ENCODE results near the gene CACNG4. TPM values are rescaled to one million over a fixed set of nuclear protein-coding genes. Genes with fewer than 3 reads are reported as not detected.

The CACNG4 gene
- total RNA-seq, 1 experiment from 2014 or later, result 40.3 TPM

DNA sequence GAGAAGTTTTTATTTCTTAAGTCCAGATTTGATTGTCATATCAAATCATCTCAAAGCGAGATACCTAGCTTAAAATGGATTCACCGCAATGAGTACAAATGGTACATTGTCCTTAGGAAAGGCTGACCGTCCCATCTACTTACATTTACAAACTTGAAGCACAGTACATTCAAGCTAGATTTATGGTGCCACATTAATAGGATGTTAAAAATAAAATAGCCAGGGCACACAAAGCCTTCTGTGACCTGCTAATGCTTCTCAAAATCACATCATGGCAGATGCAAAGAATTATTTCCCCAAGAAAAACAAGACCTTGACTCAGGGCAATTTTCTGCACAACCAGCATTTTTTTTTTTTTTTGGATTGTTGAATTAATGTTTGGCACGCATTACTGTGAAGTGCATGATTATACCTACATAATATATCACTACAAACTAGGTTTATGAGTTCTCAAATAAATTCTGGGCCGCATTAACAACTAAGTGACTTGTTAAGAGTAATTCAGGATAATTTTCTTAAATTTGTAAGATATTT lies 105.2 kb downstream of the CACNG4 start:
- in situ Hi-C loops (cut with HindIII; ENCODE audit: low pct_unique_long_range_greater_than_20kb, low sequenced_read_pairs), result no loop called here
- H3K27ac ChIP-seq (ENCODE audit: low read length), result no peak overlapping the region
- intact Hi-C loops (cut with micrococcal nuclease; ENCODE audit: unreplicated experiment), result no loop called here
- no peaks in the 10 kb centered on the region for H3K36me3 ChIP-seq (ENCODE audit: control insufficient read depth, insufficient read depth, low read length)
- no peaks in the 10 kb centered on the region for H3K27me3 ChIP-seq (ENCODE audit: control insufficient read depth, insufficient read depth, low read length)
- H3K4me1 ChIP-seq (ENCODE audit: control insufficient read depth, insufficient read depth, low read length), result no peaks in the 10 kb centered on the region
- BruUV-seq (replicated peaks), result no TSS peak
- DNase-seq (ENCODE audit: low read depth, low spot score) (no peak), ATAC-seq (no peak)
- H3K9me3 ChIP-seq (ENCODE audit: control insufficient read depth, insufficient read depth, low read depth, low read length), result no peaks in the 10 kb centered on the region
- ChIA-PET CTCF (no interaction called here), POLR2A (interaction anchor here (0.6 to 0.7 kb wide), 2 partner anchors 713 to 837 kb away, joined by 4 to 6 read pairs; no protein-coding TSS in a partner anchor)
- H3K4me3 ChIP-seq (ENCODE audit: low read depth in 2 of 2, low read length in 2 of 2), result no peak overlapping the region
- no peak for TF ChIP-seq POLR2AphosphoS5 (IDR thresholded peaks at IDR 0.05; ENCODE audit: low read depth, low read length)
- TF ChIP-seq, protein P1, sequence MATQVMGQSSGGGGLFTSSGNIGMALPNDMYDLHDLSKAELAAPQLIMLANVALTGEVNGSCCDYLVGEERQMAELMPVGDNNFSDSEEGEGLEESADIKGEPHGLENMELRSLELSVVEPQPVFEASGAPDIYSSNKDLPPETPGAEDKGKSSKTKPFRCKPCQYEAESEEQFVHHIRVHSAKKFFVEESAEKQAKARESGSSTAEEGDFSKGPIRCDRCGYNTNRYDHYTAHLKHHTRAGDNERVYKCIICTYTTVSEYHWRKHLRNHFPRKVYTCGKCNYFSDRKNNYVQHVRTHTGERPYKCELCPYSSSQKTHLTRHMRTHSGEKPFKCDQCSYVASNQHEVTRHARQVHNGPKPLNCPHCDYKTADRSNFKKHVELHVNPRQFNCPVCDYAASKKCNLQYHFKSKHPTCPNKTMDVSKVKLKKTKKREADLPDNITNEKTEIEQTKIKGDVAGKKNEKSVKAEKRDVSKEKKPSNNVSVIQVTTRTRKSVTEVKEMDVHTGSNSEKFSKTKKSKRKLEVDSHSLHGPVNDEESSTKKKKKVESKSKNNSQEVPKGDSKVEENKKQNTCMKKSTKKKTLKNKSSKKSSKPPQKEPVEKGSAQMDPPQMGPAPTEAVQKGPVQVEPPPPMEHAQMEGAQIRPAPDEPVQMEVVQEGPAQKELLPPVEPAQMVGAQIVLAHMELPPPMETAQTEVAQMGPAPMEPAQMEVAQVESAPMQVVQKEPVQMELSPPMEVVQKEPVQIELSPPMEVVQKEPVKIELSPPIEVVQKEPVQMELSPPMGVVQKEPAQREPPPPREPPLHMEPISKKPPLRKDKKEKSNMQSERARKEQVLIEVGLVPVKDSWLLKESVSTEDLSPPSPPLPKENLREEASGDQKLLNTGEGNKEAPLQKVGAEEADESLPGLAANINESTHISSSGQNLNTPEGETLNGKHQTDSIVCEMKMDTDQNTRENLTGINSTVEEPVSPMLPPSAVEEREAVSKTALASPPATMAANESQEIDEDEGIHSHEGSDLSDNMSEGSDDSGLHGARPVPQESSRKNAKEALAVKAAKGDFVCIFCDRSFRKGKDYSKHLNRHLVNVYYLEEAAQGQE (IDR thresholded peaks at IDR 0.05; ENCODE audit: insufficient read depth in 1 of 2, low read depth in 2 of 2, low read length in 1 of 2), result no peak
- TF ChIP-seq, protein P2, sequence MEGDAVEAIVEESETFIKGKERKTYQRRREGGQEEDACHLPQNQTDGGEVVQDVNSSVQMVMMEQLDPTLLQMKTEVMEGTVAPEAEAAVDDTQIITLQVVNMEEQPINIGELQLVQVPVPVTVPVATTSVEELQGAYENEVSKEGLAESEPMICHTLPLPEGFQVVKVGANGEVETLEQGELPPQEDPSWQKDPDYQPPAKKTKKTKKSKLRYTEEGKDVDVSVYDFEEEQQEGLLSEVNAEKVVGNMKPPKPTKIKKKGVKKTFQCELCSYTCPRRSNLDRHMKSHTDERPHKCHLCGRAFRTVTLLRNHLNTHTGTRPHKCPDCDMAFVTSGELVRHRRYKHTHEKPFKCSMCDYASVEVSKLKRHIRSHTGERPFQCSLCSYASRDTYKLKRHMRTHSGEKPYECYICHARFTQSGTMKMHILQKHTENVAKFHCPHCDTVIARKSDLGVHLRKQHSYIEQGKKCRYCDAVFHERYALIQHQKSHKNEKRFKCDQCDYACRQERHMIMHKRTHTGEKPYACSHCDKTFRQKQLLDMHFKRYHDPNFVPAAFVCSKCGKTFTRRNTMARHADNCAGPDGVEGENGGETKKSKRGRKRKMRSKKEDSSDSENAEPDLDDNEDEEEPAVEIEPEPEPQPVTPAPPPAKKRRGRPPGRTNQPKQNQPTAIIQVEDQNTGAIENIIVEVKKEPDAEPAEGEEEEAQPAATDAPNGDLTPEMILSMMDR (IDR thresholded peaks at IDR 0.05), result no peak

DNA sequence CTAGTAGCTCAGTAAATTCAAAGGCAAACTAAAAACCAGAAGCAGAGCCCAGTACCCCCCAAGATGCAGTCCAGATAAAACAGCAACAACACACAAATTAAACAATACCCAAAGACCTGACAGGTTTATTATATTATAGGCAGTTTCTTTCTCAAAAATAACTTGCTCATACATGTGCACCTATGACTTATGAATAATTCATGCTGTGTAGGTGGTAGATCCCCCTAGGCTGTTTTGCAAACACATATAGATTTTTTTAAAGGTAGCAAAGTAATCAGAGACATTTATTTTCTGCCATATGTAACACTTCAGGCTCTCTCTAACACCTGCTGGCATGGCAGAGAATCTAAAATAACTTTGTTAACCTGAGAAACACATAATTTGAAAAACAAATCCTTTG lies 107.1 kb downstream of the CACNG4 start:
- Histone ChIP-seq H3K4me1 (ENCODE audit: control insufficient read depth, insufficient read depth, low read length) (no peaks in the 10 kb centered on the region), H3K27ac (ENCODE audit: low read length) (no peak overlapping the region), H3K36me3 (ENCODE audit: control insufficient read depth, insufficient read depth, low read length) (no peaks in the 10 kb centered on the region), H3K27me3 (ENCODE audit: control insufficient read depth, insufficient read depth, low read length) (no peaks in the 10 kb centered on the region), H3K9me3 (ENCODE audit: control insufficient read depth, insufficient read depth, low read depth, low read length) (no peaks in the 10 kb centered on the region), H3K4me3 (ENCODE audit: low read depth in 2 of 2, low read length in 2 of 2) (no peak overlapping the region)
- TF ChIP-seq, protein P1 (IDR thresholded peaks at IDR 0.05; ENCODE audit: insufficient read depth in 1 of 2, low read depth in 2 of 2, low read length in 1 of 2), result no peak
- TF ChIP-seq, protein P2 (IDR thresholded peaks at IDR 0.05), result no peak
- no peak for TF ChIP-seq SIN3A (IDR thresholded peaks at IDR 0.05; ENCODE audit: borderline replicate concordance, insufficient read depth, low read depth, low read length)
- TF ChIP-seq TCF7L2 (IDR thresholded peaks at IDR 0.05; ENCODE audit: low read depth, low read length), result no peak
- no peak for TF ChIP-seq POLR2AphosphoS5 (IDR thresholded peaks at IDR 0.05; ENCODE audit: low read depth, low read length)
- intact Hi-C loops (cut with micrococcal nuclease; ENCODE audit: unreplicated experiment) (no loop called here), in situ Hi-C loops (cut with HindIII; ENCODE audit: low pct_unique_long_range_greater_than_20kb, low sequenced_read_pairs) (no loop called here)
- POLR2A ChIA-PET, result no interaction called here
- no TSS peak for BruUV-seq (replicated peaks)
- CTCF ChIA-PET, result no interaction called here
- DNase-seq (ENCODE audit: low read depth, low spot score) (no peak), ATAC-seq (no peak)

Data from Panc1 (cell line).